HG03039 (cell line): ENCODE measurements around the gene ROS1.

ENCODE experiments used
- ATAC-seq: cut with Tn5 transposase; IDR thresholded peaks from one replicate; pipeline ENCODE4 v1.9.1; 2021; ENCODE audit warnings: mild to moderate bottlenecking, moderate library complexity; ENCODE audit not compliant: unreplicated experiment

ROS1 gene

DNA sequence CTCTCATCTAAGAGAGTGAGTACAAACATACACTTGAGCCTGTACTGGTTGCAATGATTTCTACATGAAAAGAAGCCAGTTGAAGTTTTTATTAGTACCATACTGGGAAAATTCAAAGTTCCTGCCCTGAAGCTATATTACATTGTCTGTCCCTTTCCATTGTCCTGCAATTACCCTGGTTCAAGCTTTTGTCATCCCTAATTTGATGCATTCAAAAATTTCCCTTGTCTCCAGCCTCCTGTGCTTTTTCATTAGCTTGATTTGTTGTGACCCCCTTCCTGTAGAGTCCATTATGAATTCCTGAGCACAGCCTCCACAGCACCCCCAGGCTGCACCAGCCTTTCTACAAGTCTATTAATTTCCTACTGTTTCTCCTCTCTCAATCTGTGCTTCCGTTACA lies 114.0 kb downstream of the ROS1 start:
- no peak for ATAC-seq

DNA sequence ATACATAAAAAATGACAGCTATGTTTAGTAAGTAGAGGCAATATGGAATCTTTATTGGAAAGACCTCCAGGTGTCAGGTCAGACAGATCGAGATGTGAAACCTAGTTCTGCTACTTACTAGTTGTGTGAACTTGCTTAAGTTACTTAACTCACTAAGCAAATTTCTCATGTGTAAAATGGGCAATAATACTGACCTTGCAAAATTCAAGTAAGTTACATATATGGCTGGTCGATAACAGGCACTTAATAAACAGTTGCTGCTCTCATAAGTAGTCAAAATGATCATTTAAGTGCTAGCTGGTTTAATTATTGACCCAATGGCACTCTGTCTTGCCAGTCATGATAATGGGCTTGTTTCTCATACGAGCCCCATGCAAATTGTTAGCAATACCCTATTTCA lies 114.4 kb downstream of the ROS1 start:
- no peak for ATAC-seq

DNA sequence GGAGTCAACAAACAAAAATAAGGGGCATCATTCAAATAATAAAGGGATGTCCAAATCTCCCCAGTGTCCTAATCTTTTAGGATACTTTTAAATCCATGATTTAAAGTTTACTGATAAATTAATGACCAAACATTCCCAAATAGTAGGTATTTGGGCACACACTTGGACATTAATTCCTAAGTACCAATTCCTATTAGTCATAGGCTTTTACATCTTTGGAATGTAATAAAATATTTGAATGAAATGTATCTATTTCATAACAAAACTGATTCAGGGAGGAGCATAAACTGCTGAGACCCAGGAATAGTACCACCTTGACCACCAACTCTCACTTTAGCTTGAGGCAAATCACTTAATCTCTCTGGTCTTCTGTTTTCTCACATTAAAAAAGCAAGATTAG lies 116.1 kb downstream of the ROS1 start:
- ATAC-seq, result no peak

DNA sequence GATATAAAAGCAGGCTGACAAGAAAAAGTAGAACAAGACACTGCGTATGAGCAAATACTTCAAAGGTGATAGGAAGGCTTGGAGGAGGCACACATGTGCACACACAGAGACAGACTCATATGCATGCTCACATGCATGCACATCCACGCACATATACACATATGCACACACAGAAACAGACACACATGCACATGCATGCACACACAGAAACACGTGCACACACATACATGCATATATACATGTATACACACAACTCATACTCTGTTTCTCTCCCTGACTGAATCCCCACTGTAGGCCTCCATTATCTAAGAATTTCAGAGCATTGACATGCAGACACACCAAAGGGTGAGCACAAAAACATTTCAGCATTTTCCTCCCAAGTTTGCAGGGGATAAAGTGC lies 116.7 kb downstream of the ROS1 start:
- ATAC-seq, result no peak

DNA sequence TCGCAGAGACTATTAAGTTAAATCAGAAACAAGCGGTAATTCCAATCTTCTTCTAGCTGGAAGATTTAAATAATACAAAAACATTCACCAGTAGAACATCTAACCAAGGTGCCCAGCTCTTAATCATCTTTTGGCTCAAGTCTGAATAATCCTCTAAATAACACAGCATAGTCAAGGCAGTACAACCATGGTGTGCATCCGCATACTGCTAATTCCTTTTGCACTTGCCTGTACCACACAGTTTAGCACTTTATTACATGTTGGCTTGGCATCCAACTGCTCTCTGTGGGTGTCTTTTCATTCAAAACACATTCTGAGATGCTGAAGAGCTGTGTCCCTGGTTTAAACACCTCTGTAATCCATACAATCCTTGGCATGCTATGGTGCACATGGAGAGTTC lies 118.1 kb downstream of the ROS1 start:
- no peak for ATAC-seq

DNA sequence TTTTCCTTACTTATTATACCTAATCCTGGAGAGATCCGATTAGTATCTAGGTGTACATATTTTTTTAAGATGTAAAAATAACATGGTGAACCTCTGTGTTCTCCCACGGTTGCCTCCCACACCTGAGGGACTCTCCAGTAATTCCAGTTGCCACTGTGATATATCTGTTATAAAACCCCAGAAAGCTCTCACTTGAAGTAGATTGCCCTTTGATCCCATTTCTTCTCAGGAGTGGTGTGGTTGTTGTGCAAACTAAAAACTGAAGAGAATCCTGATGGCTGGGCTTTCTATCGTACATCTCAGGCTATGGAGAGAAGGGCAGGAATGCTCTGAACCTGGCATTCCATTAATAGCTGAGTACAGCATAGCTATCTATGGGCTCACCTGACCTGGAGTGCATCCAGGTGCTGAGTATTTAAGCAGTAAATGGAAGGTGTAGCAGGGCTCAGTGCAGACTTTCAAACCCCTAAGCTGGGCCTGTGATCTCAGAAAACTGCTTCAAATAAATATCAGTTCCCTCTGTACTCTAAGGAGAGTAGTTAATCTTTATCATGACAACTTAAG lies 119.4 kb downstream of the ROS1 start:
- ATAC-seq, result no peak

DNA sequence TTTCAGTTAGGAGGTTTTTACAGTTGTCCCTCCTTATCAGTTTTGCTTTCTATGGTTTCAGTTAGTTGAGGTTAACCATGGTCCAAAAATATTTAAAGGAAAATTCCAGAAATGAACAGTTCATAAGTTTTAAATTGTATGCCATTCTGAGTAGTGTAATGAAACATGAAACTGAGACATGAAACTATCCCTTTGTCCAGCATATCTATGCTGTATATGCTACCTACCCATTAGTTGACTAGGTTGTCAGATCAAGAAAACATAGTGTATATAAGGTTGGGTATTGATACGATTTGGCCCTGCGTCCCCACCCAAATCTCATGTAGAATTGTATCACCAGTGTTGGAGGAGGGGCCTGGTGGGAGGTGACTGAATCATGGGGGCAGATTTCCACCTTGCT lies 121.3 kb downstream of the ROS1 start:
- no peak for ATAC-seq

DNA sequence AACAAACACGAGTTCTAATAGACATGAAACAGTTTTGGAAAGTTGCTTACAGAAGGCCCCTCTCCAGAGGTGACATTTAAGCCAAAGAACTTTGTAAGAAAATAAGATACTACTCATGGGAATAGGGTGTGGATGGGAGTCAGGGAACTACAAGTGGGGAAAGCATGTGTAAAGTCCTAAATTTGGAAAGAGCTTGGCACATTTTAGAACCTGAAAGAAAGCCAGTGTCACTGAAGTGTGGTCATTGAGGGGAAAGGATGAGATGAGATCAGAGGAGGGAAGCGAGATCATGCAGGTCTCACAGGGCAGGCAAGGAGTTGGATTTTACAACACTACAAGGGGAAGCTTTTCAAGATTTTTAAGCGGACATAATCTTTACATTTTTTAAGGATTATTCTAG lies 122.4 kb downstream of the ROS1 start:
- no peak for ATAC-seq

DNA sequence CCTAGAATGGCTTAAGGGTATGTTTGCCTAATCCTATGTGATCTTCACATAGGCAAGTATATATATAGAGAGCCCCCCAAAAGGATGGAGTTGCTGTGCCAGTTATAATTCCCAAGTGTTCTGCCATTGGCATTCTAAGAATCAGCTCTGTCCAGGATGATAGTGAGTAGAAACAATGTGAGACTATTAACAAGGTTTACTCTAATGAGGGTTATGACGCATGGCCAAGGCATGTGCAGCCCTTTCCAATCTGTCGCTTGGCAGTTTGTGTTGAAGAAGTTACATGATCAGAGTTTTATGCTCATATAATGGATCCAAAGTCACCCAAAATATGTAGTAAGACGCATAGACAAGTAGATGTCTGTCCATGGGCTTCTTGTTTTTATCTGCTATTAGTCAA lies 126.8 kb downstream of the ROS1 start:
- ATAC-seq, result no peak

DNA sequence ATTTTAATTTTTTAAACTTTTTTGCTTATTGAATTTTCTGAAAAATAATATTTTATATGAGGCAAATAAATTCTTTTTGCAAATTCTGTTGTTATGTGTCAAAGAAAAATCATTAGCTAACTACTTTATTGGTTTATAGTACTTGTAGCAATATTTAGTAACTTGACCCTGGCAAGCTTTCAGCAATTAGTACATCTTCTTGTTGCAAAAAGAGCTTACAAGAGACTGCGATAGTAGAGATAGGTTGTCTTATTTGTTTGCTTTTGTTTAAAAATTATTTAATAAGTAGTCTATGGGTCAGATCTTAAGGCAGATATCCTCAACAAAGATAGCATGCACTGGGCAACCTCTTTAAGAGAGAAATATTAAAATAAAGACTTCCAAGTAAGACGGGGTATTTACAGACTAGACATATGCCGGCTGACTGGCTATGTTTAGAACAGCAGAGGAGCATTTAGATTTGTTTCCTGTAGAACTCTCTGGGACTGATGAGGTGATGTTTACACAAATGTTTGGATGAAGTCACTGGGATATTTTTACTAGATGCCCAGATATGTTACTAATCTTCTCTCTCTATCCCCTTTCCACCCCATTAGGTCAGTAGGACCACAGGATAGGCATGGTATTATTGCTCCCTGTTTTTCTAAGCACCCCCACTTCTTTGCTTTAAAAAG lies 135.4 kb downstream of the ROS1 start:
- no peak for ATAC-seq

DNA sequence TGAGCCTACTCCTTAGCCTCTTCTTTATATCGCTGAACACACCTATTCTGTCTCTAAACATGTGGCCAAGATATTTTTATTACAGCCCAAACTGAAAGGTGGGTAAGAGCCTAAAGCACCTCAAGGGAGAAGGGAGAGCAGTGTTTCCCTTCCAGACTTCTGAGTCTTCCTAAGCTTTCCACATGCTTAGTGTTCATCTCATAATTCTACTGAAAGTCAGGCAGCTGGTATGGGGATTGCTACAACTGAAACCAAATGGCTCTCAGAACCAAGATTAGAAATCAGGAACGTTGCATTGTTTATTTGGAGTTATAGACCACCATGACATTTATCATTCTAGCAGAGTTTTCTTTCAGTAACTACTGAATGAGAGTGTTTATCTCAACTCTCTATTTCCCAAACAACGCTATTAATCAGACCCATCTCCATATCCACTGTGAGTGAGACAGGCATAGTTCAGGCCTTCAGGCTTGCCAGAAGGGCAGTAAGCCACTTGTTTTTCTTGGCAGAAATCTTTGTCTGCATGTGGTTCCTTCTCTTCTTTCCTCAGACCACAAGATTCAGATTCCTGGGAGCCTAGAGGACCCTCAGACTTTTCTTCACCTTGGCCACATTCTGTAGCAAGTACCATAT lies 137.5 kb downstream of the ROS1 start:
- no peak for ATAC-seq

DNA sequence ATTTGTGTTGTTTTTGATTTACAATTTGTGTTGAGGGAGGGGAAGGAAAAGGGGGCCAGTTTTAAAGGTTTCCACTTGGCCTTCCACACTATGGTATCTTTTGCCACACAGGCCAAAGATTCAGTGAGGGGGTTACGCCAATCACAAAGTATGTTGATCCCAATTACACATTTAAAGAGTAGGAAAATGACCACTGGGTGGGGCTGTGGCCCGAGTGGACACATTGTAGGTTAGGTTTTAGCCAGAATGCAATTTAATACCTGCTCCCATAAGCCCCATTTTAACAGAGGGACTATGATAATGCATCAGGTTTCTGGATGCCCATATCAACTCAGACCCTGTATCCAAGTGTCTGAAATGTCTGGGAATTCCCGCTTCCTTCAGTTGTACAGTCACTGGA lies 144.8 kb downstream of the ROS1 start:
- ATAC-seq, result no peak

DNA sequence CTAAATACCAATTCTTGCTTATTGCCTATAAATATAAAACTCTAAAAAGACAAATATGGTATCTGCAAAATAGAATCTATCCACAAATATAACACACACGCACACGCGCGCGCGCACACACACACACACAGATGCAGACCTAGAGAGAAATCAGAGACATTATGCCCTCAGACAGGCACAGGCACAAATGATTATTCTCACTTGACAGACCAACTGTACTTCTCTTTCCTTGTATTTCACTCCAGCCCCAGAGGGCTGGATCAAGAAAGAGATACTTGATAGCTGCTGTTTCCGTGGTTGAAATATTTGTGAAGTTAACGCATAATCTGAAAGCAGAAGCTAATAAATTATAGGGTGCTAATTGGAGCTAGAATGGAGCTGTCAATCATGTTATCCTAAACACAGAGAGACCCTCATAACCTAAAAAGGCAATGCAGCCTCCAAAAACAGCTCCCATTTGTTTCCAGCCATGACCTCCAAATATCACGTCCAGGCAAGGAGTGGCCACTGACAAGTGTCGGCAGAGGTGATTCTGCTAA lies 148.9 kb downstream of the ROS1 start:
- no peak for ATAC-seq

DNA sequence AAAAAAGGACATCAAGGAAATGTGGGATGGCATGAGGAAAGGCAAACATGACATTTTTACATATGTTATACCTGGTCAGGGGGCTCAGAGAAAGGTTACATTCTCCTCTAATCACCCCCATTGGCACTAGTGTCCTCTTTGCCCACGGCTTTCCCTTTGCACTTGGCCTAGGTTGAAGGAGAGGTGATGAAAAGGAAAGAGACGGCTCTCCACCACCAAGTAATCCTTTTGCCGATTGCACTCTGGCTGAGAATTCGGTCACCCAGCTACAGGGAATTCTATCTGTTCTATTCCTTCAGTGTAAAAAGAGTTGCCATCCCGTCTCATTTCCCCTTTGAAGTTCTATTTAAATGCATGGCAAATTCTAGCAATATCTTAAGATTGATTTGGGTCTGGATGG lies 150.0 kb downstream of the ROS1 start:
- ATAC-seq, result no peak

DNA sequence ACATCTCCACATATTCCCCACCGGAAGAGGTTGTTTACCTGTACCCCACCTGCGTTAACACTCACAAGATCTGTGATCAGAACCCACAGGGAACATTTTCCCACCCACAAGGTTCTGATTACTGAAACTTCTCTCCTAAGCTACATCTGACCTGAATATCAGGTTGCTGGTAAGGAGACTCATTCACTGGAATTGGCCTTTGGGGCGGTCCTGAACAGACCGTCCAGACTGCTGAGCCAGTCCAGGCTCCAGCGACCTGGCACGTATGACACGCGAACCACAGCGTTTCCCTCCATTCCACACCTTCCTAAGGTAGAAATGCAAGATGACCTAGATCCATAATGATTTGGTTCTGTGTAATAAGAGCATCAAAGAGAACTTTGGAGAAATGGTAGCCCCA lies 150.5 kb downstream of the ROS1 start:
- no peak for ATAC-seq

DNA sequence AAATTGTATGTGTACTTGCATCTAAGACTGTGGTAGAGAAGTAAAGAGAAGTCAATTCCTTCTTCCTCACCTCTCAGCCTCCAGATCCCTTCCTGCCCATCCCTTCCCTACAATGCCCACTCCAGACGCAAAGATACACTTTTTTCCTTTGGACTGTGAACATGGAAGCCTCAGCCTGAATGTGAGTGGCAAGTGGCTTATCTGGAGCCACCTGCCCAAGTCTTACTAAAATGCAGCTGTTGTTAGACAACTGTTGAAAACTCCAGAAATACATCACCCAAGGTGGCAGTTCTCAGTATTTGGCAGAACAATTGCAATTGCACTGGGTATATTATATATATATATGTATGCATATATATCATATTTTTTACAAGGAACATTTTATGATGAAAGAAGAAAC lies 152.9 kb downstream of the ROS1 start:
- no peak for ATAC-seq

DNA sequence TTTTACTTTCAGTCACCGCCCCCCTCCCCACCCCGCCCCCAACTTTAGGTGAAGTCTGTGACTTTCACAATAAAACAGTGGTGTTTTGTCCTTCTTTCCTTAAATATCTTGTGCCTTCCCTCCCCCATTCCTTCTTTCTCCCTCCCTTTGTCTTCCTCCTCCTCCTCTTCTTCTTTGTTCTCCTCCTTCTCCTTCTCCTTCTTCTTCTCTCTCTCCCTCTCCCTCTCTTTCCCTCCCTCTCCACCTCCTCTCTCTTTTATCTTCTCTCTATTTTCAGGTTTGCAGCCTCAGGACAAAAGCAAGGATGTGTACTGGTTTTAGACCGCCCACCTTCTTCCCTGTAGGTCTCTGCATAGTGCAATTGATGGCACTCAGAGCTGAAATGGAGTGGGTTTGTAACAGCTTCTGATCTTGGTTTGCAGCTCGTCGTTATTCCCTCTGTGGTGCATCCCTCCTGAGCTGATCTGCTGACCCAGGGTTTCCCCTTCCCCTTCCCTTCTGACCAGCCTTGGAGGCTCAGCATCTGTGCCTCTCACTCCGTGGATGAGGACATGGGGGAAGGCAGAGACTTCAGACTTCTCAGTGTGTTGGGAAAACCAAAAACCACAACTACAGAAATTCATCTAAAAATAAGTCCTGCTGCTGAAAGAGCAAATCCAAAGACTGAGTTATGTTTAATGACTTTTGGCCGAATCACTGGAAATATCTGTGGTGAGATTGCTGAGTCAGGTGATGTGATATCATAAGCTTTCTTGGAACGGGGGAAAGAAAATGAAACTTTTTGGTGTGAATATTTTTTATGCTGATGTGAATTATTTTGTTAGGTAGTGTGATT lies 153.5 kb downstream of the ROS1 start:
- ATAC-seq, result no peak

DNA sequence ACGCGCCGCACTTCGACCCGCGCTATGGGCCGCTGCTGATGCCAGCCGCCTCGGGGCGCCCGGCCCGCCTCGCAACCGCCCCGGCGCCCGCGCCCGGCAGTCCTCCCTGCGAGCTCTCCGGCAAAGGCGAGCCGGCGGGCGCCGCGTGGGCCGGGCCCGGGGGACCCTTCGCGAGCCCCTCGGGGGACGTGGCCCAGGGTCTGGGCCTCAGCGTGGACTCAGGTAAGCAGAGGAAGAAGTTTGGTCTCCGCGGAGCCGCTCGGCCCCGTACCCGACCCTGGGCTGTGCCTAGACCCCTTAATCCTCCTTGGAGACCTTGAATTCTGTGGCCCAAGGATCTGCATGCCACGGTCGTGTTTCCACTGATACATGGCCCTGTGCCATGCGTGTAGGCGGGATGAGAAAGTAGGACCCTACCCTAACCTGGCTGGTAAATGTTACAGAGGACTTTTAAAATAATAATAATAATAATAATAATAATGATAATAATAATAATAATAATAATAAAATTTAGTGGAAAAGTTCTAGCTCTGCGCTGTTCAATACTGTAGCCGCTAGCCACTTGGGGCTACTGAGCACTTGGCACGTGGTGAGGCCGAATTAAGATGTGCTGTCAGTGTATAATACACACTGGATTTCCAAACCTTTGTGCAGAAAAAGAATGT lies 154.8 kb downstream of the ROS1 start:
- ATAC-seq, result no peak

DNA sequence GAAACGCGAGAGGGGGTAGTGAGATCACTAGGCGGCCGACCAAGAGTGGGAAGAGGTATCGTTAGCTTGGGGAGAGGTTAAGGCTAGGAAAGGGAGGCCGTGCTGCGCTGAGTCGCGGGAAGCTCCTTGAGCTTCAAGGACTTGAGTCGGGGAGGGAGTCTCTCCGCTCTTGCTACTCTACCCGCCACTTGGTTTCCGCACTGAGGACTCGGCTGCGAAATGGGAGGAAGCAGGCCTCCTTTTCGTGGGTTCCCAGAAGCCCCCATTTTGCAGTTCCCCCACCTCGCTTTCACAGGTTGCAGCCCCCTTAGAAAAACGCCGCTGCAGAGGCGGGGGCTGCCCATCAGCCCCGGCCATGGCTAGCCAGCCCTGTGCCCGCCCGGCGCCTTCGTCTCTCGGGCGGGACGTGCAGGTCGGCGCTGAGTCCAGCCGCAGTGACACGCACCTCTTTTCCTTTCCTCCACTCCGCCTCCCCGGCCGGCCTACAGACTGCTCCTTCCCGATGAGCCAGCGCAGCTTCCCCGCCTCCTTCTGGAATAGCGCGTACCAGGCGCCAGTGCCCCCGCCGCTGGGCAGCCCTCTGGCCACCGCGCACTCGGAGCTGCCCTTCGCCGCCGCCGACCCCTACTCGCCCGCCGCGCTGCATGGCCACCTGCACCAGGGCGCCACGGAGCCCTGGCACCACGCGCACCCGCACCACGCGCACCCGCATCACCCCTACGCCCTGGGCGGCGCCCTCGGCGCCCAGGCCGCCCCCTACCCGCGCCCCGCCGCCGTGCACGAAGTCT lies 155.5 kb downstream of the ROS1 start:
- ATAC-seq, result no peak

DNA sequence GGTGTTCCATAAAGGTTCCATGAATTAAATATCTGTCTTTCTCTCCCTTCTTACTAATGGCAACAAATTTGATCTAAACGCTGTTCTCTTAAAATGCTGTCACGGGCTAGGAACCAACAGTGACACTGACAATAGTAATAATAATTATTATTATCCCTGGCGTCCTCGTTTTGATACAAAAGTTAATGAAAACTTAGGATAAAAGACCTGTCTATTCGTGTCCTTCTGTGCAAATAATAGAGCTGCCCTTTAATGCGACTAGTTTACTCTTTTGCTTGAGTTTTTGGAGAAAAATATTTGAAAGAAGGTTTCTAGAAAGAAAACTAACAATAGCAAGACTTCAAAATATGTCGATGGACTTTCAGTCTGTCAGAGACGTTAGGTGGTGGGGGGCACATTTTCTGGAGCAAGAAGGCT lies 156.1 kb downstream of the ROS1 start:
- no peak for ATAC-seq
